Calu3 (cell line): ENCODE measurements around the gene PTPRN2. TPM values are rescaled to one million over a fixed set of nuclear protein-coding genes. Genes with fewer than 3 reads are reported as not detected.

ENCODE experiments used
- BruUV-seq: library from RNA; stranded (reverse); fragments of 400-500 nt; replicated peaks from 2 replicates; lab custom pipeline; 2021; lab: Mats Ljungman, UMichigan
- CTCF ChIA-PET: fragments of 300-600 bp; sonication (Branson Sonifier 250); formaldehyde crosslinking; loops from one replicate; lab custom pipeline; 2022; ENCODE audit warnings: antibody characterized with exemption; lab: Charles Lee
- DNase-seq: peaks from one replicate; pipeline ENCODE4 v3.0.0; 2022
- H3K27ac Mint-ChIP-seq: one replicate; pipeline ENCODE4 v1.8.0; 2022; ENCODE audit warnings: mixed read lengths; ENCODE audit not compliant: unreplicated experiment
- H3K27me3 Mint-ChIP-seq: one replicate; pipeline ENCODE4 v1.8.0; 2022; ENCODE audit warnings: mixed read lengths; ENCODE audit not compliant: unreplicated experiment
- H3K36me3 Mint-ChIP-seq: one replicate; pipeline ENCODE4 v1.8.0; 2022; ENCODE audit warnings: mild to moderate bottlenecking, moderate library complexity, mixed read lengths; ENCODE audit not compliant: insufficient read depth, unreplicated experiment
- H3K4me1 Mint-ChIP-seq: one replicate; pipeline ENCODE4 v1.8.0; 2022; ENCODE audit warnings: mild to moderate bottlenecking, low read depth, mixed read lengths; ENCODE audit not compliant: unreplicated experiment
- H3K4me3 Mint-ChIP-seq: one replicate; pipeline ENCODE4 v1.8.0; 2022; ENCODE audit warnings: mild to moderate bottlenecking, low read depth, moderate library complexity, mixed read lengths; ENCODE audit not compliant: unreplicated experiment
- H3K9me3 Mint-ChIP-seq: one replicate; pipeline ENCODE4 v1.8.0; 2022; ENCODE audit warnings: low read depth, mixed read lengths; ENCODE audit not compliant: unreplicated experiment
- intact Hi-C: fragments of 100-400 bp; cut with micrococcal nuclease; formaldehyde crosslinking; loops from one replicate; pipeline ENCODE4 v1.10.0; 2022; ENCODE audit not compliant: unreplicated experiment
- total RNA-seq: library from RNA; stranded (reverse); gene quantifications from 2 replicates; pipeline ENCODE4 v1.2.3, GENCODE V29; 2022
- TF ChIP-seq, protein P1 (sequence below): fragments of 200-600 bp; IDR thresholded peaks from one replicate; pipeline ENCODE4 v1.8.0; 2022; ENCODE audit warnings: antibody characterized with exemption; ENCODE audit not compliant: unreplicated experiment

The PTPRN2 gene
- total RNA-seq, 1 experiment from 2014 or later, result 2.0 TPM

DNA sequence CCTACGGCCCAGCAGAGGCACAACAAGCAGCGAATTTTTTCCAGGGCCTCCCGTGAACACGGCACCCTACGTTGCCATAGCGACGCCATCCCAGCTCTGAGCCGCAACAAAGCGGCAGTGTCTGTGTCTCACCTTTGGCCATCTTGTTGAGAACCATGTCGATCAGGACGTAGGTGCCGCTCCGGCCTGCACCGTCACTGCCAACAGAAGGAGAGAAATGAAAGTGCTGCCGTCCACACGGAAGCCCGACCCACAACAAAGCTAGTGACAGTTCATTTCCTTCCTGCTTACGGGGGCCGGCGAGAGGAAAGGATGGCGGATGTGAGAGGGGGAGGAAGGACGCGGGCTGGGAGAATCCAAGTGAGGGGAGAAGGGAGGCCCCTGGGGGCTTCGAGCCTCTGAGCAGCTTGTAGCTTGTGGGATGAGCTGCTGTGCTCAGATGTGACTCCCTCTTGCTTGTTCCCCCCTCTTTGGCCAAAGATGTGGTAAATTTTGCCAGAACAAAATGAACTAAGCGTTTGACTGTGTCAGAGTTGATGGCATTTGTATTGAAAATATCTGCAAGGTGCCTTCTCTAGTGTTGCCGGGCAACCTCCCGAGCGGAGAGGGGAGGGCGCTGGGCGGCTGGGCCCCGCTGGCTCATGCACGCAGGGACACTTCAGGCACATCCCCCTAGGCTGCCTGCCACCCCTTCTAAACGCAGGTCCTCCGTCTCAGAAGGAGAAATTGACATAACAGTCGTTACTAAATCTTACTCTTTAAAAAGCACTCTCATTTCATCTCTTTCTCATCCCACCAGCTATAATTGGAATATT, 1018.6 kb downstream of the PTPRN2 start:
- H3K4me1 Mint-ChIP-seq, result peaks cover 11% of the 10 kb centered on the region
- TF ChIP-seq, protein P1, sequence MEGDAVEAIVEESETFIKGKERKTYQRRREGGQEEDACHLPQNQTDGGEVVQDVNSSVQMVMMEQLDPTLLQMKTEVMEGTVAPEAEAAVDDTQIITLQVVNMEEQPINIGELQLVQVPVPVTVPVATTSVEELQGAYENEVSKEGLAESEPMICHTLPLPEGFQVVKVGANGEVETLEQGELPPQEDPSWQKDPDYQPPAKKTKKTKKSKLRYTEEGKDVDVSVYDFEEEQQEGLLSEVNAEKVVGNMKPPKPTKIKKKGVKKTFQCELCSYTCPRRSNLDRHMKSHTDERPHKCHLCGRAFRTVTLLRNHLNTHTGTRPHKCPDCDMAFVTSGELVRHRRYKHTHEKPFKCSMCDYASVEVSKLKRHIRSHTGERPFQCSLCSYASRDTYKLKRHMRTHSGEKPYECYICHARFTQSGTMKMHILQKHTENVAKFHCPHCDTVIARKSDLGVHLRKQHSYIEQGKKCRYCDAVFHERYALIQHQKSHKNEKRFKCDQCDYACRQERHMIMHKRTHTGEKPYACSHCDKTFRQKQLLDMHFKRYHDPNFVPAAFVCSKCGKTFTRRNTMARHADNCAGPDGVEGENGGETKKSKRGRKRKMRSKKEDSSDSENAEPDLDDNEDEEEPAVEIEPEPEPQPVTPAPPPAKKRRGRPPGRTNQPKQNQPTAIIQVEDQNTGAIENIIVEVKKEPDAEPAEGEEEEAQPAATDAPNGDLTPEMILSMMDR, result no peak
- CTCF ChIA-PET, result no interaction called here
- peaks cover 3% of the 10 kb centered on the region for H3K9me3 Mint-ChIP-seq
- H3K36me3 Mint-ChIP-seq, result peaks cover 5% of the 10 kb centered on the region
- no peak overlapping the region for H3K27ac Mint-ChIP-seq
- H3K4me3 Mint-ChIP-seq, result peak overlapping the region; percentile 68
- peak; percentile 61 for DNase-seq
- intact Hi-C loops, result no loop called here
- no peaks in the 10 kb centered on the region for H3K27me3 Mint-ChIP-seq
- no TSS peak for BruUV-seq

DNA sequence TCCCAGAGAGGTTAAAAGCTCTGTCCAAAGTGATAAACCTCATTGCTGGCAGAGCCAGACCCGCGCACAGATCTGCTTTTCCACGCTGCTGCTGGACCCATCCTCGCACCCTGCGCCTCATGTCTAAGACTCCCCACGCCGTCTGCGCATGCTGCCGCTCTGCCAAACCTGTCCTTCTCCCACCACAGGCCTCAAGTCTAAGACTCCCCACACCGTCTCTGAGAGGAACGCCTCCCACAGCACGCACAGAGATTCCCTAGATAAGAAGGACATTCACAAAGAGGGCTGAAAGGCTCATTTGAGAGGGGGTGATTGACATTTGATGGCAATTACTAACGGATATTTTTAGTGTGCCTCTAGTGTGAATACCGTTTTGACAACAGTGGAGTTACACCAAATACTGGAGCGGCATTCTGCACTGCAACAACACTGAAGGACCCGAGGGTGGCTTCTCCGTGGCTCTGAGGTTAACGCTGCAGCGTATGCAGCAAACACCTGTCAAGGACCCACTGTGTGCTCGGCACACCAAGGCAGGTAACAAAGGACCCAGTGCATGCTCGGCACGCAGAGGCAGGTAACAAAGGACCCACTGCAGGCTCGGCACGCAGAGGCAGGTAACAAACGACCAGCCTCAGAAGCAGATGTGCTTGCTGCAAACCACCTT, 1019.4 kb downstream of the PTPRN2 start:
- Mint-ChIP-seq H3K4me1 (peaks cover 11% of the 10 kb centered on the region), H3K27me3 (no peaks in the 10 kb centered on the region), H3K4me3 (peak overlapping the region; percentile 68), H3K27ac (no peak overlapping the region), H3K9me3 (peaks cover 3% of the 10 kb centered on the region), H3K36me3 (peaks cover 5% of the 10 kb centered on the region)
- CTCF ChIA-PET, result no interaction called here
- intact Hi-C loops, result no loop called here
- no peak for DNase-seq
- BruUV-seq, result no TSS peak
- TF ChIP-seq, protein P1, result no peak

DNA sequence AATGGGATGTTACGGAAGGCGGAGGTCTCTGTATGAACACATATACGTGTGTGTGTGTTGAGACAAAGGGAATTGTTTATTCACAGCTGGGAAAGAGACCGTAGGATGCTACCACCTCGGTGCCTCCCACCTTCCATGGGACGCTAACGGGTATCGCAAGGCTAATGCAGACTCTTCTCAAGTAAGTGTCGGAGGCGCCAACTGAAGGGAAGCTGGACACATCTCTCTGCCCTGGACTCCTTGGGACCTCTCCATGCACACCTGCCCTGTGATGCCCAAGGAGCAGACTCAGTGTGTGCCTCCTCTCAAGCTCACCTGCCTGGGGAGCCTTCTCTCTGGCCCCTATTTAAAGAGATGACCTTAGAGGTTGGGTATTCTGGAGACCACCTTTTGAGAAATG, 1020.0 kb downstream of the PTPRN2 start:
- no peak for DNase-seq
- intact Hi-C loops, result no loop called here
- TF ChIP-seq, protein P1, result no peak
- CTCF ChIA-PET, result no interaction called here
- Mint-ChIP-seq H3K4me1 (peaks cover 11% of the 10 kb centered on the region), H3K9me3 (peaks cover 3% of the 10 kb centered on the region), H3K27me3 (no peaks in the 10 kb centered on the region), H3K4me3 (no peak overlapping the region), H3K27ac (no peak overlapping the region), H3K36me3 (peaks cover 5% of the 10 kb centered on the region)
- BruUV-seq, result no TSS peak

DNA sequence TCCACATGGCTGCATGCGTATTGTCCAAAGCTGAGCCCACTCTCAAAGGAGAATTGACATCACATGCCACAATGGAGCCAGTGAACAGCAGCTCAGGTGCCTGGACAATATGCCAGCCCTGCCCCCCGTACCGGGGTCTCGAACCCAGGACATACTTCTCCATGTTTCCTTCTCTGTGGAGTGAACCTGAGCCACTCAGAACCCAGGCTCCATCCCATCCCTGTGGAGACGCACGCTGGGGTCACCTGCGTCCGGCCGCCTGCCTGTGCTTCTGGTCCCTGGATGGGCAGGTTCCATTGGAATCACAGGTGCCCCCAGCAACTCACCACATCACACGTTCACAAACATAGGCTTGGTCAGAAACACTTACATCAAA, 1021.0 kb downstream of the PTPRN2 start:
- intact Hi-C loops, result no loop called here

More for the DNA sequence above, 1021.0 kb downstream of the PTPRN2 start:
- H3K27ac Mint-ChIP-seq, result no peak overlapping the region
- TF ChIP-seq, protein P1, result no peak
- no TSS peak for BruUV-seq
- peaks cover 5% of the 10 kb centered on the region for H3K36me3 Mint-ChIP-seq
- H3K4me3 Mint-ChIP-seq, result no peak overlapping the region
- H3K27me3 Mint-ChIP-seq, result no peaks in the 10 kb centered on the region
- CTCF ChIA-PET, result no interaction called here
- DNase-seq, result no peak
- peaks cover 3% of the 10 kb centered on the region for H3K9me3 Mint-ChIP-seq
- H3K4me1 Mint-ChIP-seq, result peaks cover 11% of the 10 kb centered on the region
